Epithelial cell of proximal tubule (primary cell): Measurements from ENCODE around the gene CDK18. TPM values are rescaled to one million over a fixed set of nuclear protein-coding genes. Genes with fewer than 3 reads are reported as not detected.

Experiments used
- DNase-seq: peaks from one replicate; pipeline ENCODE4 v3.0.0-alpha.2; 2011; ENCODE audit warnings: low read depth
- H3K4me3 ChIP-seq: 2 replicates; pipeline ENCODE4 v1.5.1; 2011; ENCODE audit warnings: low read depth, mild to moderate bottlenecking, low read length
- total RNA-seq: library from RNA; depleted of rRNA; stranded (reverse); fragments of >200 nt; gene quantifications from 2 replicates; pipeline ENCODE4 v1.2.3, GENCODE V29; 2015
- TF ChIP-seq, protein P1 (sequence below): conservative IDR thresholded peaks from 2 replicates; pipeline ENCODE4 v1.5.1; 2012; ENCODE audit warnings: low read depth, mild to moderate bottlenecking, low read length

Gene CDK18
- total RNA-seq, 1 donor from 2014 or later: 17.3 TPM

GRCh38 chr1:205513774-205514173 is 9.3 kb downstream of the CDK18 start:
- no peak overlapping the region for H3K4me3 ChIP-seq
- DNase-seq: no peak
- TF ChIP-seq, protein P1, sequence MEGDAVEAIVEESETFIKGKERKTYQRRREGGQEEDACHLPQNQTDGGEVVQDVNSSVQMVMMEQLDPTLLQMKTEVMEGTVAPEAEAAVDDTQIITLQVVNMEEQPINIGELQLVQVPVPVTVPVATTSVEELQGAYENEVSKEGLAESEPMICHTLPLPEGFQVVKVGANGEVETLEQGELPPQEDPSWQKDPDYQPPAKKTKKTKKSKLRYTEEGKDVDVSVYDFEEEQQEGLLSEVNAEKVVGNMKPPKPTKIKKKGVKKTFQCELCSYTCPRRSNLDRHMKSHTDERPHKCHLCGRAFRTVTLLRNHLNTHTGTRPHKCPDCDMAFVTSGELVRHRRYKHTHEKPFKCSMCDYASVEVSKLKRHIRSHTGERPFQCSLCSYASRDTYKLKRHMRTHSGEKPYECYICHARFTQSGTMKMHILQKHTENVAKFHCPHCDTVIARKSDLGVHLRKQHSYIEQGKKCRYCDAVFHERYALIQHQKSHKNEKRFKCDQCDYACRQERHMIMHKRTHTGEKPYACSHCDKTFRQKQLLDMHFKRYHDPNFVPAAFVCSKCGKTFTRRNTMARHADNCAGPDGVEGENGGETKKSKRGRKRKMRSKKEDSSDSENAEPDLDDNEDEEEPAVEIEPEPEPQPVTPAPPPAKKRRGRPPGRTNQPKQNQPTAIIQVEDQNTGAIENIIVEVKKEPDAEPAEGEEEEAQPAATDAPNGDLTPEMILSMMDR: no peak

- H3K4me3 ChIP-seq: no peak overlapping the region
- DNase-seq: no peak
- TF ChIP-seq, protein P1: no peak
Measured at GRCh38 chr1:205514211-205515142, 10.0 kb downstream of the CDK18 start.

DNA sequence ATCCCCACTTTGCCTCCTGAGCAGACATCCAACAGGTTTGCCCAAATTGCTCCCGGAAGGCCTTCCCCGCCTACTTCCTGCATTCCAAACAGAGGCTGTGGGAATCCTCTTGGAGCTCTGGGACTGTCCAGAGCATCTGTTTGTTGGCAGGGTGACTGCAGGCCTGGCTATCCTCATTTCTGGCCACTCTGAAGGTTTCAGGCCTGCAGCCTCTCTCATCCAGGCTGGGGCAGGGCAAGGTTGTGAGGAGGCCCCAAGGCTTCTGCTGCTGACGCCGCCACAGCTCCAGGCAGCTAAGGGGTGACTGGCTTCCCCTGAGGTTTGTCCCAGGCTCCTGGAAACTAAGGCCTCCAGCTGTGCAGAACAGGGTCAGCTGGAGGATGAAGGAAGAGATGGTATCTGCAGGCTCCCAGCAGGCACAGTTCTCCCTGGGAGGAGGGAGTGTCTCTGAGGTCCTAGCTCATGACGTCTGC is 11.3 kb downstream of the CDK18 start:
- no peak overlapping the region for H3K4me3 ChIP-seq
- TF ChIP-seq, protein P1: no peak
- DNase-seq: no peak

- TF ChIP-seq, protein P1: no peak
- no peak overlapping the region for H3K4me3 ChIP-seq
- DNase-seq: no peak
Measured at GRCh38 chr1:205516362-205516761, 11.9 kb downstream of the CDK18 start.

GRCh38 chr1:205517288-205517687 is 12.8 kb downstream of the CDK18 start:
- TF ChIP-seq, protein P1: no peak
- H3K4me3 ChIP-seq: no peak overlapping the region
- DNase-seq: no peak

- H3K4me3 ChIP-seq: no peak overlapping the region
- DNase-seq: no peak
- TF ChIP-seq, protein P1: no peak
Measured at GRCh38 chr1:205517763-205518162, 13.3 kb downstream of the CDK18 start.
